ENCODE measurements around the gene RCAN2.

RCAN2 gene

DNA sequence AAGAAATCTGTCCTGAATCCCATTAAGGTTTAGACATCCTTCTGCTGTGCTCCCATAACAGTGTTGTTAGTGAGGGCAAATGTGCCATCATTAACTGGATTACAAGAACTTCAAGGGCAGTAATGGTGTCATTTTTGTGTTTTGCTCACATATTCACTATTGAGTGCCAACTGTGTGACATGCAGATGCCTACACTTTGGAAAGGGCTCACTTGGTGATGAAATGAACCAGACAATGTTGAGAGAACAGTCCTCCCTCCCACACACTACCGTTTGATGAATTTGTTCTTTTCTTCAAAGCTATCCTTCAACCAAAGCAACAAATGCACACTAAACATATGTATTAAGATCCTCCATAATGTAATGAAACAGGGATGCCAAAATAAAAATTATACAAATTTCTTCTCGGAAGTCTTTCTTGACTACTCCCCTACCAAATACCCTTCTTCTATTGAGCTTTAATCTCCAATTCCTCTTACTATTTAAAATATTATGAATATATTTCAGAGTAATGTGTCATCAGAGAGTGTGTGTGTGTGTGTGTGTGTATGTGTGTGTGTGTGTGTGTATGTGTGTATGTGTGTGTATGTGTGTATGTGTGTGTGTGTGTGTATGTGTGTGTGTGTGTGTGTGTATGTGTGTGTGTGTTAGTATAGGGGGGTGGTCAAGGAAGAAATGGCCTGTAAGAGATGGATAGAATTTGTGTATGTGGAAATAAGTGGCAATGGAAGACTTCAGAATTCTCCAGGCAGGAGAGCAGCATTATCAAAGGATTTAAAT lies 228.1 kb downstream of the RCAN2 start (continued):
- TF ChIP-seq CREB5 (CRISPR knock-in tag; IDR thresholded peaks at IDR 0.05; ENCODE audit: low read depth) (no peak), BACH2 (CRISPR knock-in tag; IDR thresholded peaks at IDR 0.05; ENCODE audit: borderline replicate concordance) (no peak), ARNTL (CRISPR knock-in tag; IDR thresholded peaks at IDR 0.05; ENCODE audit: borderline replicate concordance, low read depth) (no peak), TOX (CRISPR knock-in tag; IDR thresholded peaks at IDR 0.05; ENCODE audit: borderline replicate concordance) (no peak), GLIS3 (CRISPR knock-in tag; IDR thresholded peaks at IDR 0.05) (no peak), ISL1 (CRISPR knock-in tag; IDR thresholded peaks at IDR 0.05) (no peak), ZNF565 (CRISPR knock-in tag; conservative IDR thresholded peaks at IDR 0.05; ENCODE audit: low read depth) (no peak), ZNF8 (CRISPR knock-in tag; IDR thresholded peaks at IDR 0.05) (no peak), CSRNP3 (CRISPR knock-in tag; IDR thresholded peaks at IDR 0.05) (no peak), POU6F1 (CRISPR knock-in tag; IDR thresholded peaks at IDR 0.05; ENCODE audit: borderline replicate concordance, low read depth) (no peak), ZNF70 (CRISPR knock-in tag; IDR thresholded peaks at IDR 0.05) (no peak)

DNA sequence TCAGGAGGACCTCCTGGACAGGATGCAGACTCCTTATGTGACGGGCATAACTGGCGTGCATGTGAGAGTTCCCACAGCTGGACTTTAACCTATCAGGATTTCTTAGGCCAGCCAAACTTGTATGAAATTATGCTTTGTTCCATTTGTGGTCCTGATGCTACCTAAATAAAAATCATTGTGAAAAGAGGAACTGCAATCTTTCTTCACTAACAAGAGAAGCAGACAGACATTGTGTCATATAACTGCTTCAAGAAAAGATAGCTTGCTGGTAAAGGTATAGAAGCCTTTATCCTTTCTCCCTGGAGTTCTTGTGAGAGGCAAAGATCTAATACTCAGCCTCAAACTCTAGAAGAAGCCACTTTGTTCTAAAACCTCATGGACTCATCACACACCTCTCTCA lies 233.0 kb downstream of the RCAN2 start:
- TF ChIP-seq TCF4 (CRISPR knock-in tag; IDR thresholded peaks at IDR 0.05; ENCODE audit: borderline replicate concordance) = no peak
- TF ChIP-seq ESRRG (CRISPR knock-in tag; IDR thresholded peaks at IDR 0.05) = no peak
- TF ChIP-seq ZNF565 (CRISPR knock-in tag; conservative IDR thresholded peaks at IDR 0.05; ENCODE audit: low read depth) = no peak
- TF ChIP-seq CREB5 (CRISPR knock-in tag; IDR thresholded peaks at IDR 0.05; ENCODE audit: low read depth) = no peak
- TF ChIP-seq PPARA (CRISPR knock-in tag; IDR thresholded peaks at IDR 0.05; ENCODE audit: borderline replicate concordance) = no peak
- TF ChIP-seq ISL1 (CRISPR knock-in tag; IDR thresholded peaks at IDR 0.05) = no peak
- TF ChIP-seq CSRNP3 (CRISPR knock-in tag; IDR thresholded peaks at IDR 0.05) = no peak
- TF ChIP-seq OSR1 (CRISPR knock-in tag; IDR thresholded peaks at IDR 0.05) = no peak
- TF ChIP-seq CSDC2 (CRISPR knock-in tag; IDR thresholded peaks at IDR 0.05) = no peak
- TF ChIP-seq TOX (CRISPR knock-in tag; IDR thresholded peaks at IDR 0.05; ENCODE audit: borderline replicate concordance) = no peak
- TF ChIP-seq ZNF70 (CRISPR knock-in tag; IDR thresholded peaks at IDR 0.05) = no peak
- no peak for ATAC-seq

- TF ChIP-seq RARB (CRISPR knock-in tag; IDR thresholded peaks at IDR 0.05) = no peak
- TF ChIP-seq TCF4 (CRISPR knock-in tag; IDR thresholded peaks at IDR 0.05; ENCODE audit: borderline replicate concordance) = no peak
- TF ChIP-seq ARNTL (CRISPR knock-in tag; IDR thresholded peaks at IDR 0.05; ENCODE audit: borderline replicate concordance, low read depth) = no peak
- TF ChIP-seq ISL1 (CRISPR knock-in tag; IDR thresholded peaks at IDR 0.05) = no peak
- TF ChIP-seq TOX (CRISPR knock-in tag; IDR thresholded peaks at IDR 0.05; ENCODE audit: borderline replicate concordance) = no peak
- TF ChIP-seq ZNF70 (CRISPR knock-in tag; IDR thresholded peaks at IDR 0.05) = no peak
- no peak for TF ChIP-seq ZNF8 (CRISPR knock-in tag; IDR thresholded peaks at IDR 0.05)
- no peak for TF ChIP-seq POU6F1 (CRISPR knock-in tag; IDR thresholded peaks at IDR 0.05; ENCODE audit: borderline replicate concordance, low read depth)
- TF ChIP-seq ZFP3 (CRISPR knock-in tag; IDR thresholded peaks at IDR 0.05) = no peak
- TF ChIP-seq OSR1 (CRISPR knock-in tag; IDR thresholded peaks at IDR 0.05) = no peak
- no peak for TF ChIP-seq ZFP30 (CRISPR knock-in tag; IDR thresholded peaks at IDR 0.05)
- no peak for TF ChIP-seq CREB5 (CRISPR knock-in tag; IDR thresholded peaks at IDR 0.05; ENCODE audit: low read depth)
- no peak for TF ChIP-seq SNAI2 (CRISPR knock-in tag; IDR thresholded peaks at IDR 0.05)
- TF ChIP-seq ZC3H10 (CRISPR knock-in tag; IDR thresholded peaks at IDR 0.05) = no peak
- ATAC-seq = no peak
Observed at GRCh38 chr6:46255528-46255927, 235.7 kb downstream of the RCAN2 start.

All from SK-N-SH treated with all-trans-retinoic acid at 6 μM for 48 hours (cell line).